Activated gamma-delta T cell treated with anti-CD3 and anti-CD28 coated beads, Interleukin-2, amount 50 U/mL, for 16 hours (primary cell): Measurements from ENCODE around the gene ZNF23.
A peak's percentile ranks its signal among the peaks of the same experiment; 100 is the strongest.

Experiments used
- DNase-seq: peaks from one replicate; pipeline ENCODE4 v3.0.0-alpha.2; 2020; ENCODE audit warnings: low read depth

The ZNF23 gene

GRCh38 chr16:71426069-71426879 is 35.8 kb downstream of the ZNF23 start:
- DNase-seq: no peak

GRCh38 chr16:71425746-71426068 is 36.3 kb downstream of the ZNF23 start:
- no peak for DNase-seq

GRCh38 chr16:71424626-71425025 is 37.4 kb downstream of the ZNF23 start:
- DNase-seq: no peak

GRCh38 chr16:71423865-71424264 is 38.2 kb downstream of the ZNF23 start:
- no peak for DNase-seq

GRCh38 chr16:71423016-71423415 is 39.0 kb downstream of the ZNF23 start:
- no peak for DNase-seq

- no peak for DNase-seq
Observed at GRCh38 chr16:71421911-71422310, 40.1 kb downstream of the ZNF23 start.

- DNase-seq: no peak
Observed at GRCh38 chr16:71414038-71414437, 48.0 kb downstream of the ZNF23 start.

GRCh38 chr16:71413341-71413740 is 48.7 kb downstream of the ZNF23 start:
- no peak for DNase-seq

GRCh38 chr16:71412270-71413160 is 49.5 kb downstream of the ZNF23 start:
- DNase-seq: peak; percentile 48

GRCh38 chr16:71410146-71410545 is 51.9 kb downstream of the ZNF23 start:
- DNase-seq: no peak

GRCh38 chr16:71409011-71409775 is 52.9 kb downstream of the ZNF23 start:
- DNase-seq: no peak

- DNase-seq: no peak
Observed at GRCh38 chr16:71408536-71408935, 53.5 kb downstream of the ZNF23 start.

GRCh38 chr16:71407731-71408130 is 54.3 kb downstream of the ZNF23 start:
- DNase-seq: no peak

- DNase-seq: no peak
Observed at GRCh38 chr16:71406724-71407123, 55.3 kb downstream of the ZNF23 start.

GRCh38 chr16:71406316-71406715 is 55.7 kb downstream of the ZNF23 start:
- DNase-seq: no peak

- DNase-seq: no peak
Observed at GRCh38 chr16:71404364-71404763, 57.7 kb downstream of the ZNF23 start.

GRCh38 chr16:71402674-71403073 is 59.4 kb downstream of the ZNF23 start:
- no peak for DNase-seq

- no peak for DNase-seq
Observed at GRCh38 chr16:71402007-71402406, 60.0 kb downstream of the ZNF23 start.

GRCh38 chr16:71399801-71400563 is 62.1 kb downstream of the ZNF23 start:
- no peak for DNase-seq
